ENCODE measurements around the gene PRR9.

Gene PRR9

DNA sequence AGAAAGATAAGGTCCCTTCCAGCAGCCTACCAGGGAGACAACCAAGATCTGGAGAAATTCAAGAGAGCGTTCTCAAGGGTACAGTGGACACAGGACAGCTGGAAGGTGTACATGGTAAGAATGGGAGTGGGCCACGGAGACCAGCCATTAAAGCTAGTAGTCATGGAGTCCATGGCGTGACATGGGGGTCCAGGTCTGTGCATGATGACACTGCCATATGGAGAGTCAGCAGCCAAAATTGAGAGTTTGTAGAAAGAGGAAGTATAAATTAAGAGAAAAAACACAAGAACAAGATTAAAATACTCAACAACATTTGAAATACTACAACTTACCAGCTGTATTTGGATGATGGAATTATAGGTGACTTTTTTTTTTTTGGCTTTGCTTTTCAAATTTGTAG lies 34.2 kb downstream of the PRR9 start:
- TF ChIP-seq, protein P1, sequence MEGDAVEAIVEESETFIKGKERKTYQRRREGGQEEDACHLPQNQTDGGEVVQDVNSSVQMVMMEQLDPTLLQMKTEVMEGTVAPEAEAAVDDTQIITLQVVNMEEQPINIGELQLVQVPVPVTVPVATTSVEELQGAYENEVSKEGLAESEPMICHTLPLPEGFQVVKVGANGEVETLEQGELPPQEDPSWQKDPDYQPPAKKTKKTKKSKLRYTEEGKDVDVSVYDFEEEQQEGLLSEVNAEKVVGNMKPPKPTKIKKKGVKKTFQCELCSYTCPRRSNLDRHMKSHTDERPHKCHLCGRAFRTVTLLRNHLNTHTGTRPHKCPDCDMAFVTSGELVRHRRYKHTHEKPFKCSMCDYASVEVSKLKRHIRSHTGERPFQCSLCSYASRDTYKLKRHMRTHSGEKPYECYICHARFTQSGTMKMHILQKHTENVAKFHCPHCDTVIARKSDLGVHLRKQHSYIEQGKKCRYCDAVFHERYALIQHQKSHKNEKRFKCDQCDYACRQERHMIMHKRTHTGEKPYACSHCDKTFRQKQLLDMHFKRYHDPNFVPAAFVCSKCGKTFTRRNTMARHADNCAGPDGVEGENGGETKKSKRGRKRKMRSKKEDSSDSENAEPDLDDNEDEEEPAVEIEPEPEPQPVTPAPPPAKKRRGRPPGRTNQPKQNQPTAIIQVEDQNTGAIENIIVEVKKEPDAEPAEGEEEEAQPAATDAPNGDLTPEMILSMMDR (IDR thresholded peaks at IDR 0.05; ENCODE audit: insufficient read depth, low read depth, low read length, missing control alignments) = no peak
- no peak for DNase-seq (ENCODE audit: low read depth)
- no peak overlapping the region for H3K4me3 ChIP-seq (ENCODE audit: low read depth, low read length)

DNA sequence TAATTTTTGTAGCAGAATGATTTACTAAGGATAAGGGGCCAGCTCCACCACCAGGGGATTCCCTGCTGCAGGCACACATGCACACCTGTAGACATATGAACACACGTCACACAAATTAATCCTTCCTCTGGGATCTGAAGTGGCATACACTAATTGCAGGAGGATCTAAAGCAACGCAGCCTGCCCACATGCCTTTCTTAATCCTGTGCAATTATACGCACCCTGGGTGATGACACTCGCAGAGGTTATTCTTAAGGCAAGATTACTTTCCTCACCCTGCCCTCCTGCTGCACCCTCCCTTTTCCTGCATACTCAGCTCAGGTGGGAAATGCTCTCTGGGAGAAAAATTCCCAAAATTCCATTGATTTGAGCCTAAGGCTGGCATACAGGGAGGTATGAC lies 34.6 kb downstream of the PRR9 start:
- H3K4me3 ChIP-seq (ENCODE audit: low read depth, low read length) = no peak overlapping the region
- TF ChIP-seq, protein P1 (IDR thresholded peaks at IDR 0.05; ENCODE audit: insufficient read depth, low read depth, low read length, missing control alignments) = no peak
- no peak for DNase-seq (ENCODE audit: low read depth)

- no peak for DNase-seq (ENCODE audit: low read depth)
- no peak overlapping the region for H3K4me3 ChIP-seq (ENCODE audit: low read depth, low read length)
- TF ChIP-seq, protein P1 (IDR thresholded peaks at IDR 0.05; ENCODE audit: insufficient read depth, low read depth, low read length, missing control alignments) = no peak
These were observed 35.7 kb downstream of the PRR9 start for GRCh38 chr1:153253076-153253475.

DNA sequence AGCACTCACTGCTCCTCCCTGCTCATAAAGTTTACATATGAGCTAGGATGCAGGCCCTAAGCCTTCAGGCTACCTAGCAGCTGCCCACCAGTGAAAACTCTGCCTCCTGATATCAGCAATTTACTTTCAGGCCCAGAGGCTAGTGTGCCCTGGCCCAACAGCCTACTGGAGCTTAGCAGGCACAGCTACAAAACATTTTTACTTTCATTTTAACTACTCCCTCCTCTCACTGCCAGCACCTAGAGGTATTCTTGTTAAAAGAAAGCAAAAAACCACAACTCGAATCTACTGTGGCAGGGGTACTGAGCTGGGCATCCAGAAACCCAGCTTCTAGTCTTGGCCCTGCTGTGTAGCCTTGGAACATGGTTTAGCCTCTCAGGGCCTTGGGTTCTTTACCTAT lies 36.3 kb downstream of the PRR9 start:
- peak; percentile 15 for DNase-seq (ENCODE audit: low read depth)
- H3K4me3 ChIP-seq (ENCODE audit: low read depth, low read length) = no peak overlapping the region
- TF ChIP-seq, protein P1 (IDR thresholded peaks at IDR 0.05; ENCODE audit: insufficient read depth, low read depth, low read length, missing control alignments) = no peak

DNA sequence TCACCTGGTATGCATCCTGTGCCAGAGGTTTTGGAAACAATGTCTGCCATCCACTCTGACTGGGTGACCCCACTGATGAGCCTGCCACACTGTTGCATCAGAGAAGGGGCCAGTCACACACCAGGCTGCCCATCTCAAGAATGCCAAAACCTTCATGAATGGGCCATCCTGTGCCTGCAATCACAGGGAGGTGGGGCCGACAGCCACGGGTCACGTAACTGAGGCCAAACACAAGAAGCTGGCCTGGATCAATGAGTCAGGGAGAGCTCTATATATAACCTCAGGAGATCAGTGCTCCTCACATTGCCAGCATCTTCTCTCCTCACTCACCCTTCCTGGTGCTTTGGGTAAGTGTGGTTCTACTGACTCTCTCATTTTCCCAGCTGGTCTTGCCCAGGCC lies 42.0 kb downstream of the PRR9 start, which contains the start of gene LORICRIN:
TSS of gene LORICRIN (plus strand) at position 301 of the 400 bp plus-strand sequence. CDS start 1,263 bp downstream, outside the sequence.
- no peak for DNase-seq (ENCODE audit: low read depth)
- TF ChIP-seq, protein P1 (IDR thresholded peaks at IDR 0.05; ENCODE audit: insufficient read depth, low read depth, low read length, missing control alignments) = no peak
- H3K4me3 ChIP-seq (ENCODE audit: low read depth, low read length) = no peak within 1 kb of the TSS

DNA sequence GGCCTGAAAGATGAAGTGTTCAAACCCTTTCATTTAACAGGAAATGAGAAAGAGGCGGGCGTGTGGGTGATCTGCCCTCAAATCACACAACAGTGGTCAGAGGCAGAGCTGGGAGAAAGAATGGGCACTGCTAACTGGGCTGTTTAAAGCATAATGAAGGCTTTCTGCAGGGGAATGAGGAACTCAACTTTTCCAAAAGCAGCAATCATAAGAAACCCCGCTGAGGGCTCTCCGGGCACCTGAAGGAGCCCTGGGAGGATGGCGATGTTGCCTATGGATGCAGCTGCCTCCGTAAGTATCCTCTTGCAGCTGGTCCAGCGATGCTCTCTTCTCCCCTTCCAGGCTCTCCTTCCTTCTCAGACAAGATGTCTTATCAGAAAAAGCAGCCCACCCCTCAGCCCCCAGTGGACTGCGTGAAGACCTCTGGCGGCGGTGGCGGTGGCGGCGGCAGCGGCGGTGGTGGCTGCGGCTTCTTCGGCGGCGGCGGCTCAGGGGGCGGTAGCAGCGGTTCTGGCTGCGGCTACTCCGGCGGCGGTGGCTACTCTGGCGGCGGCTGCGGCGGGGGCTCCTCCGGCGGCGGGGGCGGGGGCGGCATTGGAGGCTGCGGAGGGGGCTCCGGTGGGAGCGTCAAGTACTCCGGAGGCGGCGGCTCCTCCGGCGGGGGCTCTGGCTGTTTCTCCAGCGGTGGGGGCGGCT lies 43.3 kb downstream of the PRR9 start:
- peak; percentile 14 for DNase-seq (ENCODE audit: low read depth)
- peak overlapping the region; percentile 17; the same call in 1 of the 2 replicates for H3K4me3 ChIP-seq (ENCODE audit: low read depth, low read length)
- TF ChIP-seq, protein P1 (IDR thresholded peaks at IDR 0.05; ENCODE audit: insufficient read depth, low read depth, low read length, missing control alignments) = no peak
